ENCODE data around the gene CYP24A1. TPM values are rescaled to one million over a fixed set of nuclear protein-coding genes. Genes with fewer than 3 reads are reported as not detected.

The CYP24A1 gene
- total and polyA plus RNA-seq, 2 of the 8 experiments (the other 6 are each of a cell fraction or from before 2014, with no cell fraction given): not detected

- H3K56ac ChIP-seq (replicated peaks; ENCODE audit: insufficient read length, low read depth, low read length): no peak overlapping the region
- H2AK5ac ChIP-seq (ENCODE audit: low read depth, low read length): no peak overlapping the region
- FAIRE-seq (no peak), DNase-seq (ENCODE audit: low read depth in 1 of 2, low spot score in 2 of 2) (no peak)
- no peak overlapping the region for H3K4ac ChIP-seq (replicated peaks; ENCODE audit: insufficient read length, low read depth, low read length)
- no peak overlapping the region for H2AFZ ChIP-seq (ENCODE audit: low read length)
- no peaks in the 10 kb centered on the region; a peak in 3 of 7 replicates for H3K27me3 ChIP-seq (replicated peaks in 1 of 4; ENCODE audit: control insufficient read depth in 3 of 4, extremely low read depth in 1 of 4, insufficient read depth in 3 of 4, low read length in 3 of 4)
- H3K27ac ChIP-seq (ENCODE audit: low read depth, low read length): no peak overlapping the region
- no peak overlapping the region for H4K8ac ChIP-seq (ENCODE audit: extremely low read depth, insufficient read depth, low read length)
- H3K23me2 ChIP-seq (ENCODE audit: low read depth, low read length): no peaks in the 10 kb centered on the region
- no peaks in the 10 kb centered on the region for H3K4me1 ChIP-seq (replicated peaks in 1 of 4; ENCODE audit: control insufficient read depth in 3 of 4, insufficient read depth in 4 of 4, low read length in 3 of 4)
- no peak overlapping the region for H3K4me3 ChIP-seq (ENCODE audit: extremely low read depth in 1 of 4, insufficient read depth in 2 of 4, low read depth in 3 of 4, low read length in 4 of 4)
- no peak overlapping the region for H3K4me2 ChIP-seq (ENCODE audit: insufficient read depth in 1 of 2, low read depth in 2 of 2, low read length in 2 of 2)
- H2BK12ac ChIP-seq (ENCODE audit: low read depth, low read length): no peak overlapping the region
- no peak overlapping the region for H4K91ac ChIP-seq (replicated peaks; ENCODE audit: insufficient read length, low read length)
- H3K79me2 ChIP-seq (ENCODE audit: control insufficient read depth in 1 of 2, insufficient read depth in 2 of 2, low read length in 2 of 2): no peaks in the 10 kb centered on the region
- CTCF ChIA-PET (ENCODE audit: partially characterized antibody): interaction anchor here (0.7 to 1.3 kb wide), 5 partner anchors 8 to 60 kb away, joined by 3 to 4 read pairs (median 3); no protein-coding TSS in a partner anchor
- no peak overlapping the region for H3K14ac ChIP-seq (ENCODE audit: insufficient read length)
- no peaks in the 10 kb centered on the region for H3K79me1 ChIP-seq (ENCODE audit: low read depth, low read length)
- no peak overlapping the region for H2BK5ac ChIP-seq (ENCODE audit: low read depth, low read length)
- H2BK20ac ChIP-seq (ENCODE audit: low read length): no peak overlapping the region
- H2BK15ac ChIP-seq (ENCODE audit: low read length): no peak overlapping the region
- no peak overlapping the region for H2BK120ac ChIP-seq (replicated peaks; ENCODE audit: low read depth, low read length)
- 85% methylated on average over 5 of the region's 5 CpGs; no CpG with 5 or more reads in 1 of the 2 experiments for WGBS, 2 experiments (ENCODE audit: extremely low coverage in 1 of 2, insufficient coverage in 1 of 2, insufficient read length in 1 of 2, insufficient replicate concordance in 2 of 2, low coverage in 1 of 2, low lambda C conversion rate in 2 of 2, missing lambda C conversion rate in 1 of 2)
- no peak overlapping the region for H3K18ac ChIP-seq (ENCODE audit: extremely low read depth, low read length)
- POLR2A ChIA-PET (ENCODE audit: partially characterized antibody): no interaction called here
- H4K20me1 ChIP-seq (replicated peaks in 1 of 2; ENCODE audit: control insufficient read depth in 1 of 2, insufficient read depth in 2 of 2, low read length in 2 of 2): no peaks in the 10 kb centered on the region
- no peak overlapping the region for H3K23ac ChIP-seq (ENCODE audit: insufficient read length)
- no peak overlapping the region for H4K5ac ChIP-seq (ENCODE audit: insufficient read length, low read depth, low read length)
- no peaks in the 10 kb centered on the region for H3K36me3 ChIP-seq (ENCODE audit: control insufficient read depth in 2 of 4, insufficient read depth in 4 of 4, low read length in 3 of 4)
- peaks cover 0 to 4% of the 10 kb centered on the region in 2 experiments; a peak in 1 of 4 replicates for H3K9me3 ChIP-seq (ENCODE audit: insufficient read depth in 2 of 2, low read depth in 1 of 2, low read length in 1 of 2)
- no peak overlapping the region for H3K9ac ChIP-seq (replicated peaks in 1 of 4; ENCODE audit: extremely low read depth in 1 of 4, low read depth in 3 of 4, low read length in 3 of 4)
- no peak for TF ChIP-seq CREB1 (IDR thresholded peaks at IDR 0.05)
- no peak for TF ChIP-seq SP2 (IDR thresholded peaks at IDR 0.05; ENCODE audit: low read length)
- no peak for TF ChIP-seq MAFK (IDR thresholded peaks at IDR 0.05; ENCODE audit: low read depth, low read length)
- no peak for TF ChIP-seq HDAC6 (IDR thresholded peaks at IDR 0.05; ENCODE audit: low read depth, low read length)
- no peak for TF ChIP-seq USF2 (IDR thresholded peaks at IDR 0.05; ENCODE audit: low read length)
- TF ChIP-seq POU5F1 (IDR thresholded peaks at IDR 0.05; ENCODE audit: low read depth, low read length): no peak
- no peak for TF ChIP-seq RFX5 (IDR thresholded peaks at IDR 0.05; ENCODE audit: borderline replicate concordance, low read depth, low read length)
- TF ChIP-seq GTF2F1 (IDR thresholded peaks at IDR 0.05; ENCODE audit: borderline replicate concordance, low read depth, low read length): no peak
- TF ChIP-seq EZH2 (IDR thresholded peaks at IDR 0.05; ENCODE audit: low read depth, low read length, severe bottlenecking): no peak
- no peak for TF ChIP-seq POLR2A (IDR thresholded peaks at IDR 0.05; ENCODE audit: control extremely low read depth in 1 of 2, low read depth in 2 of 2, low read length in 2 of 2)
- no peak for TF ChIP-seq CHD2 (IDR thresholded peaks at IDR 0.05; ENCODE audit: low read length)
- TF ChIP-seq EP300 (IDR thresholded peaks at IDR 0.05; ENCODE audit: borderline replicate concordance in 1 of 2, low read depth in 2 of 2, low read length in 2 of 2): no peak
- no peak for TF ChIP-seq JUND (IDR thresholded peaks at IDR 0.05; ENCODE audit: low read length)
- no peak for TF ChIP-seq CEBPB (IDR thresholded peaks at IDR 0.05; ENCODE audit: low read depth, low read length)
- TF ChIP-seq JUN (IDR thresholded peaks at IDR 0.05; ENCODE audit: low read depth, low read length): no peak
These were observed 10.4 kb downstream of the CYP24A1 start for GRCh38 chr20:54163402-54163801.
